GM21515 (cell line): Measurements from ENCODE around the gene ECI1.

Source experiments
- ATAC-seq: cut with Tn5 transposase; IDR thresholded peaks from one replicate; pipeline ENCODE4 v1.9.1; 2021; ENCODE audit not compliant: unreplicated experiment

ECI1 gene

DNA sequence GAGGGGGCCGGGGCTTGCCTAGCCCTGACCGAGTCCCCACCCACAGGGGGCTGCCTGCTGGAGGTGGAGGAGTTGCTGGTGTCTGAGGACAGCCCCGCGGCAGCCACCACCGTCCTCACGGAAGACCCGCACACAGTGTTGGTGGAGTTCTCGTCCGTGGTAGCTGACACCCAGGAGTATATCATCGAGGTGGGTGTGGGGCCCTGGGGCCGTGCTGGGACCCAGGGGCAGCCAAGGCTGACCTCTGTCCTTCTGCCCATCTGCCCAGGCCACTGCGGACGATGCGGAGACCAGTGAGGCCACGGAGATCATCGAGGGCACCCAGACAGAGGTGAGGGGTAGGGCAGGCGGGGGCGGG is 16.6 kb downstream of the ECI1 start:
- ATAC-seq: no peak

- ATAC-seq: no peak
These were observed 17.2 kb downstream of the ECI1 start for GRCh38 chr16:2233872-2234812.

GRCh38 chr16:2233046-2233775 is 18.2 kb downstream of the ECI1 start:
- no peak for ATAC-seq

GRCh38 chr16:2232094-2232990 is 19.0 kb downstream of the ECI1 start:
- no peak for ATAC-seq

DNA sequence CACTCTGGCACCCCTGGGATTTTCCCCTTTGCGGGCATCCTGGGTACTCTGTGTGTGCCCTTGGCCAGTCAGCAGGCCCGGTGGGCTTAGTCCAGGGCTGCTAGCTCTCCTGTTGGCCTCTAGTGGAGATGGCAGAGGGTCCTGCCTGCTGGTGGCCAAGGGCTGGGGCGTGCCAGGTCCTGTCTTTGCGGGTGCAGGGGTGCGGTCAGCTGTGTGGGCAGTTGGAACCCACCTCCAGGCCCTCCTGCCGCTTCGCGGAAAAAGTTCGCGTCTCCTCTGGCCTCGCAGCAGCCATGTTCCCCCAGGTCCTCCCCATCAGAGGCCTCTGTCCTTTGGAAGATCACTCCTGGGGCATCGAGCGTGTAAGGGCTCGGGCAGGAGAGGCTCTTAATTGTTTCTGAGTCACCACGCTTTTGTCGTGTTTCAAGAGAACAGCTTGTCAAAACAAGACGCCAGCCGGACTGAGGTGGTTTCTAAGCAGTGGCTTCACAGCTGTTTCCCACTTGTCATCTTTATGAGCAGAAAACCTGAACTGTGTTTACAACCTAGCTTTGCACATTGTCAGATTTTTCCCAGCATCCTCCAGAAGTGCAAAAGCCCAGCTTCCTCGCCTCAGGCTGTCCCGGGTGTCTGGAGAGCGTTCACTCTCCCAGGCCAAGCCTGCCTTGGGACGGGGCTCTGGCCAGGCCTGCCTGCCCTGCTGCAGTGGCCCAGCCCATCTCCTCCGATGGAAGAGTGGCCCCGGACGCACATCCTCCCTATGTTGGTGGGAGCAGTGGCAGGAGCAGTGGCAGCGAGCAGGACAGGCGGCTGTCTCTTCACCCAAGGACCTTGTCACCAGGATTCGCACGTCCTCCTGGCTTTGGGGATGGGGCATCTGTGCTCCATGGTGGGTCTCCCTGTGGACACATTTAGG is 20.1 kb downstream of the ECI1 start:
- ATAC-seq: no peak

DNA sequence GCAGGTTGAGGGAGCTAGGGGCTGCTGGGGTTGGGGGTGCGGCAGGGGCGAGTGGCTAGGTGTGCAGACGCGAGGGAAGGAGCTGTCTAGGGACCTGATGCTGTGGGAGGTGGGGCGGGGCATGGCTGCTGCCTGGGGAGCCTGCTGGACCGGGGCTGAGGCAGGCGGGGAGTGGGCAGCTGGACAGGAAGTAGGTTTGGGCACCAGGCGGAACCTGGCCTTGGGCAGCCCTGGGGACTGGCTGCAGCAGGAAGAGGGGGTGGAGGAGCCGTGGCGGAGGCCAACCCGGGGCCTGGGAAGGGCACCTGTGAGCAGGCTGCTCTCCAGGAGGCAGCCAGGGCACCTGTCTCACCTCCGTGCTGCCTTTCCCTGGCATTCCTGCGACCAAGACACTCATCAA is 21.0 kb downstream of the ECI1 start:
- ATAC-seq: no peak

DNA sequence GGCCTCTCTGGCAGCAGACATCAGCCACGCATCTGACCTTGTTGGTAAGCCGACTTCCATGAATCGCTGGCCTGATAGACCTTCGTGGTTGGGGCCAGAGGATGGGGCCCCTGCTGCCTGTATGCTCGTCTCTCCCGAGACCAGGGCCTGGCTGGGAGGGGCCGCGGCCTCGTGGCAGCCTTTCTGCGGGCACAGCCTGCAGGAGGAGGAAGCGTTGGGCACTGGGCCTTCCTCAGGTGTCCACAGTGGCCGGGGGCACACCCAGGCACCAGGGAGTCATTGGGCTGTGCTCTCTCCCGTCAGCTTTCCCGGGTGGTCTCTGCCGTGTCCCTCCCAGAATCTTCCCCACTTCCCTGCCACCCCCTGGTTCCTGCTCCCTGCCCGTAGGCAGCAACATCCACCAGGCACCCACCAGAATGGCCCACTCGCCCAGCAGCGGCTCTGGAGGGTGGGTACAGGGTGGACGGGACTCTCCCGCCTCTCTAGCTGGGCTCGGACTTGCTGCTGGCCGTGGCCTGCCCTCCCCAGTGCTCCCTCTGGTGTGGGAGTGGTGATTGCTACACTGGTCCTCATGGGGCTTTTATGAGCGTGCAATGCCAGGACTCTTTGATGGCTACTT is 21.6 kb downstream of the ECI1 start:
- ATAC-seq: no peak

DNA sequence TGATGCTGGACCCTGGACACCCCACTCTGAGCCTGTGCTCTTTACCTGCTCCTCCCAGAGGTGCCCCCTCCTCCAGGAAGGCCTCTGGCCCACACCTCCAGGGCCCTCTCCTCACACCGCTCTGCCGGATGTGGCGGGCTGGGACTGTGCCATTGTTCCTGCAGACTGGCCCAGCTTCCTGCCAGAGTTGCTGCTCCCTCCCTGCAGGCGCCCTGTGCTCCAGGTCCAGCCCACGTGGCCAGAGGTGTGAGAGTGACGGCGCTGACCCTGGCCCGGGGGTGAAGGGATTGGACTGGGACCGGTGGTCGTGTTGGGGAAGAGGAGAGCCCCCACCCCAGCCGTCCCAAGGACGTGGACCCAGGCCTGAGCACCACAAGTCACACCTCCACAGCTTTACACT is 22.3 kb downstream of the ECI1 start:
- no peak for ATAC-seq

DNA sequence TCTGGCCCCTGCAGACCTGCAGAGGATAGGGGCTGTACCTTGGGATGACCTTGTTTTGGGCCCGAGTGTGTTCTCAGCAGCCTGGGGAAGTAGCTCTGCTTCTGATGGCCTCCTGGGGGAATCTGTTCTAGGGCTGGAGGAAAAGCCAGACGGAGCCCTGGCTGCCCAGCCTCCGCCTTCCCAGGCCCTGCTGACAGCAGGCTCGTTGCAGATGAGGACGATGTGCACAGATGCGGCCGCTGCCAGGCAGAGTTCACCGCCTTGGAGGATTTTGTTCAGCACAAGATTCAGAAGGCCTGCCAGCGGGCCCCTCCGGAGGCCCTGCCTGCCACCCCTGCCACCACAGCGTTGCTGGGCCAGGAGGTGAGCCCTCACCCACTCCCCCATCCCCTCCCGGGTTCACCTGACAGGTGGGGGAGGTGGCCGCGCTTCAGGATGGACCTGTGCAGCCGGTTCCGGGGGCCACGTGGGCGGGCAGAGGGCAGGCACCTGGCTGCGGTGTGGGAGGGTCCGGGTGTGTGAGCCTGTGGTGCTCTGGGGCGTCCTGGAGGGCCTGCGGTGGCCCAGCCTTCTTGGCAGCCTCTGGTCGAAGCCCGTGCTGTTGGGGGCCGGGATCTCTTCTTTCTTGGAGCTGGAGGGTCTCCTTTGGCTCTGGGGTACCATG is 23.1 kb downstream of the ECI1 start:
- no peak for ATAC-seq

- no peak for ATAC-seq
These were observed 24.5 kb downstream of the ECI1 start for GRCh38 chr16:2226918-2227317.

DNA sequence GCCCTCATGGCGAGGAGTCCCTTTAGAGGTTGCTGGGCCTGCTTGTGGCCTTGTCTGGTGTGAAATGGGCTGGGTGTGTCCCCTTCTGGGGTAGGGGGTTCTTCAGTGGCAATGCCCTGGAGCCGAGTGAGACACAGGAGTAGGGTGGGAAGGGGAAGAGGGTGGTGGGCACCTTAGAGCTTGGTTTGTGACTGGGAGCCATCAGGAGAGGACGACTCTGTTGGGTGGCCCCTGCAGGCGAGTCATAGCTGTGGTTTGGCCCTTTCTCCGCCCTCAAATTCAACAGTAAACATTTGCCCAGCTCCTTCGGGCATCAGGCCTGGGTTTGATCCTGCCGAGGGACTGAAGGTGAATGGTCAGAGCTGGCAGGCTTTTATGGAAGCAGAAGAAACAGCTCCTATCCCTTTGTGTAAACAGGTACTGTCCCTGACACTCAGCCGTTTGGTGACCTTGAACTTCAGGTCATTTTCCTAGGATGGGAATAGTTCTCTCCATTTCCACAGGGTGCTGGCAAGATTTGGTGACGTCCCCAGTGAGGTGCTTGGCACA is 25.1 kb downstream of the ECI1 start:
- no peak for ATAC-seq

- peak; percentile 6 for ATAC-seq
These were observed 27.4 kb downstream of the ECI1 start for GRCh38 chr16:2223942-2224486.

GRCh38 chr16:2223221-2223941 is 28.0 kb downstream of the ECI1 start, which contains the start of gene E4F1:
Gene E4F1 (plus strand): TSS chr16:2223591. CDS start chr16:2223614, 23 bp downstream.
- ATAC-seq: peak; percentile 92

GRCh38 chr16:2216330-2216729 is 35.1 kb downstream of the ECI1 start:
- no peak for ATAC-seq

DNA sequence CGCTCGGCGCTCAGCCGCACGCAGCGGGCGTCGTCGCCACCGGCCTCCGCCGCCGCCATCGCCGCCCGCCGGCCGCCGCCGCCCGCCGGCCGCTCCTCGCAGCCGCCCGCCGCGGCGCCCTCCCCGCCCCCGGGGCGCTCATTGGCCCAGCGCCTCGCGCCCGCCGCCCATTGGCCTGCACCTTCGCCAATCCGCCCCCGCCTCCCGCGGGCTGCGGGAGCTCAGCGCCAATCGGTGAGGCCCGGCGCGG is 36.7 kb downstream of the ECI1 start, which contains the start of gene PGP:
Gene PGP, minus strand, starts transcription at position 122 of the 250 bp plus-strand sequence. Its CDS starts 63 bp downstream, at position 59.
- ATAC-seq: peak; percentile 78

DNA sequence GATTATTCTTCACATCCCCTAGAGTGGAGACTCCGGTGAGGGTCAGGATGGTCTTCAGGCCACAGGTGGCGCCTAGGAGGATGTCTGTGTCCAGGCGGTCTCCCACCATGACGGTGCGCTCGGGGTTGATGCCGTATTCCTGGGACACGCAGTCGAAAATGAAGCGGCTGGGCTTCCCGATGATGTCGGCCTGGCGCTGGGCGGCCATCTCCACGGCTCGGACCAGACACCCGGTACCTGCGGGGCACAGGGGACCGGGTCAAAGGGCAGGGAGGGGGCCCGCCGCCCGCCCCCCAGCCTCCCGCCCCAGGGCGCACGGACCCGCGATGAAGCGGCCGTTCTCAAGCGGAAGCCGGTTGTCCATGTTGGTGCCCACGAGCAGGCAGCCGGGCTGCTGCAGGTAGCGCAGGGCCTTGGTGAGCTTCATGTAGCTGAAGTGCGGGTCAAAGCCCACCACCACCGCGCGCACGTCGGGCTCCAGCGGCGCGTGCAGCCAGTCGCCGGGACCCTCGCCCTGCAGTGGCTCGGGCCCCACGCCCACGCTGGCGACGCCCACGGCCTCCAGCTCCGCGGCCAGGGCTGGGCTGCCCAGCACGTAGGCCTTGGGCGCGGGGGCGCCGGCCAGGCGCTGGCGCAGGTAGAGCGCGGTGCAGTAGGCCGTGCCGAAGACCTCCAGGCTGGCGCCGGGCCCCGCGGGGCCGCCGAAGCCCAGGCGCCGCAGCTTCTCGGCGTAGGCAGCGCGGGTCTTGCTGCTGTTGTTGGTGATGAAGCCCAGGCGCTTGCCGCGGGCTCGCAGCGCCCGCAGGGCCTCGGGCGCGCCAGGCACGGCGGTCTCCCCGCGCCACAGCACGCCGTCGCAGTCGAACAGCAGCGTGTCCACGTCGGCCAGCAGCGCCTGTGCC is 37.3 kb downstream of the ECI1 start:
- no peak for ATAC-seq
